Gastroesophageal sphincter (tissue), 3 donors: Measurements from ENCODE around the gene PPP1R11.

Experiments
- CTCF ChIP-seq, 4 experiments: fragments of 200-600 bp in 2 of 4; fragments of 450-650 bp in 2 of 4; sonication (generic) in 1 of 4; IDR thresholded peaks; one replicate each; pipeline ENCODE4 v1.5.1; 2017 to 2019; ENCODE audit warnings: antibody characterized with exemption in 4 of 4, mild to moderate bottlenecking in 2 of 4, moderate library complexity in 2 of 4
- EP300 ChIP-seq: sonication (generic); formaldehyde crosslinking; IDR thresholded peaks from one replicate; pipeline ENCODE4 v1.6.1; 2017; ENCODE audit warnings: antibody characterized with exemption, mild to moderate bottlenecking

- peak in 1 of 4 experiments; percentile 11 for TF ChIP-seq CTCF (IDR thresholded peaks at IDR 0.05)
- no peak for TF ChIP-seq EP300
These were observed 5.7 kb upstream of the PPP1R11 start, which contains the start of gene POLR1H for GRCh38 chr6:30061092-30061857.
